Stimulated activated CD8-positive, alpha-beta memory T cell treated with anti-CD3 and anti-CD28 coated beads, Interleukin-2, amount 100 ng/mL, for 48 hours (primary cell): ENCODE data around the gene LAYN.
A peak's percentile ranks its signal among the peaks of the same experiment; 100 is the strongest.

ENCODE experiments used
- DNase-seq, 2 donors: peaks; one replicate each; pipeline ENCODE4 v3.0.0-alpha.2; 2020; ENCODE audit warnings: low read depth in 2 of 2

The LAYN gene

GRCh38 chr11:111561791-111562325 lies 21.3 kb downstream of the LAYN start:
- no peak for DNase-seq

GRCh38 chr11:111562692-111563389 lies 22.3 kb downstream of the LAYN start:
- DNase-seq: no peak

GRCh38 chr11:111565114-111565720 lies 24.7 kb downstream of the LAYN start:
- peak in 1 of 2 donors; percentile 37 for DNase-seq

GRCh38 chr11:111566324-111566723 lies 25.8 kb downstream of the LAYN start:
- no peak for DNase-seq

- no peak for DNase-seq
Measured at GRCh38 chr11:111569476-111569875, 29.0 kb downstream of the LAYN start.

GRCh38 chr11:111570796-111571195 lies 30.3 kb downstream of the LAYN start:
- no peak for DNase-seq

- no peak for DNase-seq
Measured at GRCh38 chr11:111571829-111572501, 31.4 kb downstream of the LAYN start.

GRCh38 chr11:111572581-111572980 lies 32.1 kb downstream of the LAYN start:
- no peak for DNase-seq

GRCh38 chr11:111573821-111574249 lies 33.3 kb downstream of the LAYN start:
- no peak for DNase-seq

- no peak for DNase-seq
Measured at GRCh38 chr11:111574373-111575225, 34.1 kb downstream of the LAYN start.

- DNase-seq: no peak
Measured at GRCh38 chr11:111575740-111576139, 35.2 kb downstream of the LAYN start.

- DNase-seq: no peak
Measured at GRCh38 chr11:111577821-111578220, 37.3 kb downstream of the LAYN start.

GRCh38 chr11:111581341-111581740 lies 40.8 kb downstream of the LAYN start:
- DNase-seq: no peak

GRCh38 chr11:111582163-111582562 lies 41.6 kb downstream of the LAYN start:
- DNase-seq: no peak

GRCh38 chr11:111582881-111583280 lies 42.4 kb downstream of the LAYN start:
- no peak for DNase-seq

- DNase-seq: no peak
Measured at GRCh38 chr11:111585371-111585770, 44.9 kb downstream of the LAYN start.

GRCh38 chr11:111586388-111586831 lies 45.9 kb downstream of the LAYN start:
- DNase-seq: no peak

- no peak for DNase-seq
Measured at GRCh38 chr11:111589114-111589513, 48.6 kb downstream of the LAYN start.

GRCh38 chr11:111589886-111590499 lies 49.5 kb downstream of the LAYN start:
- no peak for DNase-seq

GRCh38 chr11:111591187-111591960 lies 50.9 kb downstream of the LAYN start:
- no peak for DNase-seq
